GM19397 (cell line): ENCODE results near the gene GPRIN2.
"Not testable (repeated sequence)": the region's sequence is repeated elsewhere in the genome, so short reads cannot be mapped to it uniquely, and the experiment has no call there.

Source experiments
- ATAC-seq: cut with Tn5 transposase; IDR thresholded peaks from one replicate; pipeline ENCODE4 v1.9.1; 2021; ENCODE audit warnings: mild to moderate bottlenecking, moderate library complexity; ENCODE audit not compliant: unreplicated experiment

GPRIN2 gene

GRCh38 chr10:46538155-46538554 is 18.3 kb downstream of the GPRIN2 start:
- no peak for ATAC-seq

GRCh38 chr10:46537309-46537708 is 19.1 kb downstream of the GPRIN2 start:
- ATAC-seq = no peak

- no peak for ATAC-seq
Observed at GRCh38 chr10:46536781-46537180, 19.7 kb downstream of the GPRIN2 start.

- ATAC-seq = no peak
Observed at GRCh38 chr10:46536171-46536570, 20.3 kb downstream of the GPRIN2 start.

- no peak for ATAC-seq
Observed at GRCh38 chr10:46534828-46535524, 21.5 kb downstream of the GPRIN2 start.

GRCh38 chr10:46532256-46532655 is 24.2 kb downstream of the GPRIN2 start:
- not testable (repeated sequence) for ATAC-seq

GRCh38 chr10:46530249-46531186 is 25.9 kb downstream of the GPRIN2 start:
- no peak for ATAC-seq

GRCh38 chr10:46529742-46530141 is 26.7 kb downstream of the GPRIN2 start:
- ATAC-seq = not testable (repeated sequence)

- no peak for ATAC-seq
Observed at GRCh38 chr10:46528675-46529615, 27.5 kb downstream of the GPRIN2 start.

GRCh38 chr10:46528171-46528671 is 28.2 kb downstream of the GPRIN2 start:
- no peak for ATAC-seq

- no peak for ATAC-seq
Observed at GRCh38 chr10:46527241-46527811, 29.1 kb downstream of the GPRIN2 start.

- no peak for ATAC-seq
Observed at GRCh38 chr10:46526682-46527038, 29.8 kb downstream of the GPRIN2 start.

- ATAC-seq = no peak
Observed at GRCh38 chr10:46525824-46526681, 30.4 kb downstream of the GPRIN2 start.

GRCh38 chr10:46525177-46525823 is 31.2 kb downstream of the GPRIN2 start:
- ATAC-seq = no peak

GRCh38 chr10:46524472-46525176 is 31.8 kb downstream of the GPRIN2 start:
- no peak for ATAC-seq

GRCh38 chr10:46523962-46524471 is 32.4 kb downstream of the GPRIN2 start:
- ATAC-seq = no peak

GRCh38 chr10:46523119-46523961 is 33.1 kb downstream of the GPRIN2 start:
- no peak for ATAC-seq
